HG02885 (cell line): ENCODE measurements around the gene NTRK2.

Experiments used
- ATAC-seq: cut with Tn5 transposase; IDR thresholded peaks from one replicate; pipeline ENCODE4 v1.9.1; 2021; ENCODE audit warnings: mild to moderate bottlenecking; ENCODE audit not compliant: unreplicated experiment, poor library complexity

Gene NTRK2

GRCh38 chr9:84772511-84772910 is 103.0 kb downstream of the NTRK2 start:
- ATAC-seq, result no peak

GRCh38 chr9:84773022-84773421 is 103.5 kb downstream of the NTRK2 start:
- ATAC-seq, result no peak

DNA sequence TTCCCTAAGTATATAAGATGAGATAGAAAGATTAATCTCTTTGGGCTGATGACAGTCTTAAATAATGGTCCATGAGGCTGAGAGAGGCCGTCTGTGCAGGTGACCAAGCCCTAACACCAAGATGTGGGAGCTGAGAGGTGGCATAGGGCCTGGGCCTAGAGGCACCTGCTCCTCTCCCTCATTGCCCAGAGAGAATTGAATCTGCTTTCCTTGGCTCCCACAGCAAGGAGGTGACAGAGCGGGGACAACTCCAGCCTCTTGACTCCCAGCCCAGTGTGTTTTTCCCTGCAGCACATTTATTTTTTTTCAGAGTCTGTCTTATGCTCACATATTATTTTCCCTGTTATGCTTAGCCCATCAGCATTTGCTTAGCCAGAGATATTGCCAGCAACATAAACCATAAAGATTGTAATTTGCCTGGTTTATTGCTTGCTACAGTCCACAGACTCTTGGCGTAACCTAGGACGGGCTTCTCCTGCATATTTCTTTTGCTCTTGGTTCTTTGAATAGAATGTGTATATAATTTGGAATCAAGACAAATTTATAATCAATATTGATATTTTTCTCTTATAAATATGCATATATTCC is 105.6 kb downstream of the NTRK2 start:
- ATAC-seq, result no peak

- no peak for ATAC-seq
These were observed 109.0 kb downstream of the NTRK2 start for GRCh38 chr9:84778570-84778969.

- no peak for ATAC-seq
These were observed 110.4 kb downstream of the NTRK2 start for GRCh38 chr9:84779883-84780282.

DNA sequence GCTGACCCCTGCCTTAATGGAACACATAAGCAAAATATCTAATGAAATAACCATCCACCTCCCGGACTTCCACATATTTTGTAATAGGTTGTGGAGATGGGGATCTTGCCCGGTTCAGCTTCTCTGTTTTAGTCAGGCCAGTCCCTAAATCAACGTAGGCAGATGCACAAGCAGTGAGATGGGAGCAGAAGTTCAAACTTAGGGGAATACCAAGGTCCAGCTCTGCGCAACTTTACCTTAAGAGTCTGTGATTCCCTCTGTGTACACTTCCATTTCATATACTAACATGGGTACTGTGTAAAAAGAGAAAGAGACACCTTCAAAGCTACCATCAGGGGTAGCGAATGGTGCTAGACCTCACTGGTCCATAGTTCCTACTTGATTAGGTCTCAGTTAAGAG is 110.9 kb downstream of the NTRK2 start:
- ATAC-seq, result no peak

DNA sequence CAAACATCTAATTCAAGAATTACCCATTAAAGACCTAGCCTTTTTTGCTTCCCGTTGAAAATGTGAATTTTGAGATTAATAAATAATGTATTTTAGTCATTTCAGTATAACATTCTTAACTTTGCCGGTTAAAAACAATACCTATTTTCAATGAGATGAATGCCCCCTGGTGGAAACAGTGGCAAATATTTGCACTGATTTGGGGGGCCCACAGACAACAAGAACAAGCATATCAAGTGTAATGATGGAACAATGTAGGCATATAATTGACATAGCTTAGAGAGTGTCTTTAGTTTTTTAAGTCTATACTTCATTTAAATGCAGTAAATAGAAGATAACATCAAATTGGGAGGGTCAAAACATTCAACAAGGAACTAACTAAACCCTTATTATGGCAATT is 111.9 kb downstream of the NTRK2 start:
- no peak for ATAC-seq

DNA sequence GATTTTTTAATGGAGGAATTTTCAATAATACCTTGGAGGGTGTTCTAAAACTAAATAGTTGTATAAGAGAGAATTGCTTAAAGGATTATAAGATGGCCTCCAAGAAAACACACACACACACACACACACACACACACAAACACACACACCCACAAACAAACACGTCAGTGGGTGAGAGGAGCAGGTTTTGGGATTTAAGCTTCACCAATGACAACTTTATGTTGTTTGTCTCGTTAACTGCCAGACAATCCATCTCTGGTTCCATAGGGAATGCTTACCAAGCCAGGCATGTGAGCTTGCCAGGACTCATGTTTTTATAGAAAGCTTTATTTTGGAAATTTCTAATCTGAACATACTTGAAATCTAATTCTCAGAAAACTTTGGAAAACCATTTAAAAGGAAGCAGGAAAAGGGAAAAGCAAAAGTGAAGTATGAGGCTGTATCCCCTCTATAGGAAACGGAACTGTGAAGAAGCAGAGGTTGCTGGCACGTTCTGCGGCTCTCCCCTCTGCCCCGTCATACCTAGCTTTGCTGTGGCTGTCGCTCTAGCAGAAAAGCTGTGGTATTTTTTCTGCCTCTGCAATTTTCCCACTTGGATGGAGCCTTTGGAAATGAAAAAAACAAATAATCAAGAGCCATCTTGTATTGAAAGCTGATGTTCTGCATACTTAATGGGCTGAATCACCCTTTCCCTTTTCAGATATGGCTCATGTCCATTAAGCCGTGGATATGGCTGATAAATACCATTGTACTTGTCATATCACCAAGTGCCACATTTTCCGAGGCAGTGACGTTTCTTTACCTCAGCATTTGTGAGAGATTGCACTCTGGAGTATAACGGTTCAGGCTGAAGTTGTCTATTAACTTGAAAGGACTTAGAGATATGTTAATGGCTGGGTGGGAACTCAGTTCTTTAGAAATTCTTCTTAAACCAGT is 112.7 kb downstream of the NTRK2 start:
- no peak for ATAC-seq

- ATAC-seq, result no peak
These were observed 116.4 kb downstream of the NTRK2 start for GRCh38 chr9:84785792-84786547.

GRCh38 chr9:84788803-84789462 is 119.4 kb downstream of the NTRK2 start:
- no peak for ATAC-seq

GRCh38 chr9:84789463-84789830 is 119.9 kb downstream of the NTRK2 start:
- no peak for ATAC-seq

DNA sequence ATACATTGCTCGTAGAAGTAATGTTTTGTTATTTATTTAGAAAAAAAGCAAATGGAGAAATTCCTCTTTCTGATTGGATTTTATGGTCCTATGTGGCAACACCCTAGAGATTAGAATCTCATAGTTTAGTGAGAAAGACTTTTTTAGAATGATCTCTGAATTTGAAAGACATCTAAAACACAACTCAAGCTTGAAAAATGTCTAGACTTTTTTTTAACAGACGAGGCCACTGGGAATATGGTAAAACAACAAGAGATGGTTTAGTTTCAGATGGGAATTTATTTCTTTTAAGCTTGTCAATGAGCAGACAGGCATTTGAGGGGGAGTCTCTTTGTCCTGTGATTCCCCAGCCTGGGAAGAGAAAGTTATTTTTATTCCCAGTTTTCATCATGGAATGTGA is 122.1 kb downstream of the NTRK2 start:
- ATAC-seq, result no peak

- ATAC-seq, result no peak
These were observed 123.7 kb downstream of the NTRK2 start for GRCh38 chr9:84793251-84793650.

- no peak for ATAC-seq
These were observed 125.6 kb downstream of the NTRK2 start for GRCh38 chr9:84794981-84795637.

DNA sequence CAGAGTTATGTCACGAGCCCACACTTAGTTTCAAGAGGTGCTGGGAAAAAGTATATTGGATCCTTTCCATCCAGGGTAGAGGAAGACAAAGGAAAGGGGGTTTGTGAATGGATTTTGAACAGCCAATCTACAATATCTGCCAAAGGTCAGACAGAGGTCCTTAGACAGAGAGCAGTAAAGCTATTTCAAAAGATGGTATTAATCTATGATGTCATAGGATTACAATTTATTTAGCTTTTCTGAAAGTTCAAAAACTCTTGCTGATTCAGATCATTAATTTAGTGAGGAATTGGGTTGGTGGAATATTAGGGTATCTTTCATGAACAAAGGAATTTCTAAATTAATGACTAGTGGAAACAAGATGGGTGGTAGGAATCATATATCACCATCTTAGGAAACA is 126.9 kb downstream of the NTRK2 start:
- ATAC-seq, result no peak

GRCh38 chr9:84799251-84799650 is 129.7 kb downstream of the NTRK2 start:
- no peak for ATAC-seq

- no peak for ATAC-seq
These were observed 135.6 kb downstream of the NTRK2 start for GRCh38 chr9:84804951-84805694.

DNA sequence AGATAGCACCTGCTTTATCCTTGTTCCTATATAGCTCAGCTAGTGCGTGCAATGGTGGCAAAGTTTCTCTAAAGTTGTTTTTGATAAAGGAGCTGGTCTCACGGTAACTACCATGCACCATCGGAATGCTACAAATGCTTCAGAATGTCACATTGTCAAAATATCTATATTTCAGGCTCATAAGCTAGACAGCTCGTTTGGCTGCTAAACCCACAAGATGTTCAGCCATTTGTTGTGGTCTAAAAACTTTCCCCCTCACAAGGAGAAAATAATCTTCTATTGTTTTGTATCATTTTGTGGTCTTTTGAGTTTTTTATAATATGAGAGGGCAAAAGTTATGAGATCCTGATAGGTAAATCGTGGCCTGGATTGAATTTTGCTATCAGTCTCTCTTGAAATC is 137.9 kb downstream of the NTRK2 start:
- no peak for ATAC-seq

DNA sequence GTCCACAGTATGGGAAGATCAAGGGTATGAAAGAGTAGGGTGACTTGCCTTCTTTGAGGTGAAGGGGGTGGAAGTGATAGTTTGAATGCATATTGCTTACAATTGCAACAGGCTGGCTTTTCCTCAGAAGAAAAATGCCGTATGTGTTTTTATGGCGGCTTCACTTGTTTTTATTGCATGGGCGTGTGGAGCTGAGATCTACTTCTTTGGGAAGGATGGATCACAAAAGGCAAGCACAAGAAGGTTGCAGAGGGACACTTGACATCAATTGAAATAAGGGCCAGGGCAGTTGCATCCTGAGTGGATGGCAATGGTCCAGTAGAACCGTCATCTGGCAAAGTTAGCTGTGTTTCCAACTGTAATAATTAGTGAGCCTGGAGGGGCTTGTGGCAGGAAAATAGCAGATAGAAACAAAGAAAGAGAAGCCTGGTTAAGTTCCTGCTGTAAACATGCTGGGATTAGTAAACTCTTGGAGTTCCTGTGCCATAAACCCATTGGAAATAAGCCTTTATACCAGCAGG is 138.4 kb downstream of the NTRK2 start:
- no peak for ATAC-seq
